Mesenchymal stem cell (in vitro differentiated cells and primary cell): ENCODE results near the gene ALDH1A1.

Source experiments
- DNase-seq: peaks from one replicate; pipeline ENCODE4 v3.0.0-alpha.2; 2013
- H2AFZ ChIP-seq: one replicate; pipeline ENCODE4 v1.6.1; 2013; ENCODE audit warnings: low read depth, mild to moderate bottlenecking, control low read depth, inconsistent platforms, low read length, moderate library complexity
- H2AK5ac ChIP-seq: 2 replicates; pipeline ENCODE4 v1.6.1; 2013; ENCODE audit warnings: low read length, moderate library complexity, mild to moderate bottlenecking, inconsistent platforms; ENCODE audit not compliant: severe bottlenecking
- H2BK120ac ChIP-seq: one replicate; pipeline ENCODE4 v1.6.1; 2013; ENCODE audit warnings: low read depth, mild to moderate bottlenecking, inconsistent platforms, low read length, moderate library complexity
- H2BK12ac ChIP-seq, 2 experiments: one replicate each; pipeline ENCODE4 v1.6.1; 2013; ENCODE audit warnings: inconsistent platforms in 2 of 2, low read length in 2 of 2, mild to moderate bottlenecking in 2 of 2, moderate library complexity in 2 of 2, control low read depth in 1 of 2
- H2BK15ac ChIP-seq: one replicate; pipeline ENCODE4 v1.6.1; 2013; ENCODE audit warnings: mild to moderate bottlenecking, low read depth, inconsistent platforms; ENCODE audit not compliant: poor library complexity, severe bottlenecking
- H2BK5ac ChIP-seq: 2 replicates; pipeline ENCODE4 v1.6.1; 2013; ENCODE audit warnings: low read depth, mild to moderate bottlenecking, low read length, control low read depth, inconsistent platforms; ENCODE audit not compliant: poor library complexity, severe bottlenecking
- H3K14ac ChIP-seq, 2 experiments: one replicate each; pipeline ENCODE4 v1.6.1; 2013; ENCODE audit warnings: inconsistent platforms in 2 of 2, low read length in 2 of 2, control low read depth in 1 of 2, mild to moderate bottlenecking in 1 of 2, moderate library complexity in 1 of 2
- H3K18ac ChIP-seq, 2 experiments: one replicate each; pipeline ENCODE4 v1.6.1; 2013; ENCODE audit warnings: inconsistent platforms in 2 of 2, low read length in 2 of 2, control low read depth in 1 of 2, low read depth in 1 of 2, mild to moderate bottlenecking in 1 of 2
- H3K23ac ChIP-seq, 2 experiments: one replicate each; pipeline ENCODE4 v1.6.1; 2013; ENCODE audit warnings: inconsistent platforms in 2 of 2, low read length in 2 of 2, mild to moderate bottlenecking in 2 of 2, moderate library complexity in 2 of 2, control low read depth in 1 of 2
- H3K27ac ChIP-seq: 2 replicates; pipeline ENCODE4 v1.5.1; 2013; ENCODE audit warnings: mild to moderate bottlenecking, moderate library complexity, low read length, control low read depth, inconsistent platforms; ENCODE audit not compliant: poor library complexity, severe bottlenecking
- H3K27me3 ChIP-seq, 2 experiments: 2 replicates each; pipeline versions ENCODE4 v1.6.1 to v1.7.0; 2013; ENCODE audit warnings: low read length in 2 of 2, mild to moderate bottlenecking in 2 of 2, moderate library complexity in 2 of 2, control low read depth in 1 of 2, inconsistent platforms in 1 of 2; ENCODE audit not compliant: control insufficient read depth in 1 of 2, insufficient read depth in 1 of 2
- H3K36me3 ChIP-seq, 2 experiments: 2 replicates each; pipeline versions ENCODE4 v1.6.1 to v1.7.0; 2013; ENCODE audit warnings: low read length in 2 of 2, control low read depth in 1 of 2, inconsistent platforms in 1 of 2, low read depth in 1 of 2, mild to moderate bottlenecking in 1 of 2; ENCODE audit not compliant: insufficient read depth in 2 of 2, control insufficient read depth in 1 of 2
- H3K4ac ChIP-seq, 2 experiments: one replicate each; pipeline ENCODE4 v1.6.1; 2013; ENCODE audit warnings: inconsistent platforms in 2 of 2, low read length in 2 of 2, mild to moderate bottlenecking in 2 of 2, moderate library complexity in 2 of 2, control low read depth in 1 of 2, low read depth in 1 of 2
- H3K4me1 ChIP-seq: 2 replicates; pipeline ENCODE4 v1.6.1; 2013; ENCODE audit warnings: low read depth, low read length, control low read depth; ENCODE audit not compliant: control insufficient read depth, insufficient read depth
- H3K4me2 ChIP-seq: 2 replicates; pipeline ENCODE4 v1.6.1; 2013; ENCODE audit warnings: low read length, mild to moderate bottlenecking, inconsistent platforms; ENCODE audit not compliant: poor library complexity, severe bottlenecking
- H3K4me3 ChIP-seq, 2 experiments: 2 replicates each; pipeline versions ENCODE4 v1.5.1 to v1.7.0; 2013; ENCODE audit warnings: low read length in 2 of 2, mild to moderate bottlenecking in 2 of 2, control low read depth in 1 of 2, low read depth in 1 of 2; ENCODE audit not compliant: insufficient read depth in 1 of 2
- H3K79me1 ChIP-seq: replicated peaks from 2 replicates; pipeline ENCODE4 v1.6.1; 2013; ENCODE audit warnings: mild to moderate bottlenecking, control low read depth, low read length, inconsistent platforms; ENCODE audit not compliant: poor library complexity, severe bottlenecking
- H3K9ac ChIP-seq: 2 replicates; pipeline ENCODE4 v1.7.0; 2013; ENCODE audit warnings: mild to moderate bottlenecking, low read length, moderate library complexity
- H3K9me3 ChIP-seq: 2 replicates; pipeline ENCODE4 v1.7.0; 2013; ENCODE audit warnings: mild to moderate bottlenecking, low read length; ENCODE audit not compliant: control insufficient read depth
- H4K8ac ChIP-seq: one replicate; pipeline ENCODE4 v1.6.1; 2013; ENCODE audit warnings: inconsistent platforms, mild to moderate bottlenecking, low read length, moderate library complexity
- H4K91ac ChIP-seq: one replicate; pipeline ENCODE4 v1.6.1; 2013; ENCODE audit warnings: mild to moderate bottlenecking, low read length, inconsistent platforms
- WGBS: methylation state at CpG from one replicate; pipeline ENCODE4 v1.1.7; 2013; ENCODE audit warnings: mixed read lengths; 5-methylcytosine and 5-hydroxymethylcytosine counted together

Gene ALDH1A1

DNA sequence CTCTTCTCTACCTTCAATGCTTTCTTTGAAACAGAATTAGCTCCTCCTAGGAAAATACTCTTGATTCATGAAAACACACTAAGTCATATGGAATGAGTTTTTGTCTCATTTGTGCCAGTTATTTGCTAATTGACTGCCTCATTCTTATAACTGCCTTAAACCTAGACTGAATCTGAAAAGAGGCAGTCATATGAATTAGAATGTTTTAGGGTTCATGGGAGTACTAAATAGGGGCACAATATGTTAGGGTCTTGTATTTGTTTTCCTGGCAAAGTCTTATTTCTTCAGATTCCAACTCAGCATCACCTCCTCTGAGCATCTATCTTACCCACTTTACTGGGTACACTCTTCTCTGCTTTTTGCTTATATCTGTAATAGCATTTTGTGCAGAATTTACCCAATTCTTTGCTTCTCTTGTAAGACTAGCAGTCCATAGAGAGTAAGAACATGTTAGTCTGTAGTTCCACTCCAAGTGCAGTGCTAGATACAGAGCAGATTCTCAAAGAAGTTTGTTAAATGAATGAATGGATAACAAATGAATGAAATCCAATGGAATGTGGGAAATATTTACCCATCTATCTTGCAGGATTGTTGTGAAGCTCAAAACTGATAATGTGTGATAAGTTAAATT lies 43.9 kb upstream of the ALDH1A1 start:
- no peak overlapping the region for H3K27ac ChIP-seq
- no peak overlapping the region for H2AFZ ChIP-seq
- H3K4me3 ChIP-seq: no peak overlapping the region
- H3K27me3 ChIP-seq: no peaks in the 10 kb centered on the region
- H3K4me2 ChIP-seq: no peak overlapping the region
- no peak overlapping the region for H2BK15ac ChIP-seq
- no peaks in the 10 kb centered on the region for H3K9me3 ChIP-seq
- no peak overlapping the region for H3K9ac ChIP-seq
- no peak overlapping the region for H3K4ac ChIP-seq
- H4K8ac ChIP-seq: no peak overlapping the region
- H3K4me1 ChIP-seq: no peaks in the 10 kb centered on the region
- no peak overlapping the region for H3K18ac ChIP-seq
- no peaks in the 10 kb centered on the region for H3K36me3 ChIP-seq
- no peaks in the 10 kb centered on the region for H3K79me1 ChIP-seq
- no peak overlapping the region for H2BK5ac ChIP-seq
- no peak overlapping the region for H3K23ac ChIP-seq
- H2BK12ac ChIP-seq: no peak overlapping the region
- H4K91ac ChIP-seq: no peak overlapping the region
- H2BK120ac ChIP-seq: no peak overlapping the region
- H2AK5ac ChIP-seq: no peak overlapping the region
- DNase-seq: no peak
- no peak overlapping the region for H3K14ac ChIP-seq

DNA sequence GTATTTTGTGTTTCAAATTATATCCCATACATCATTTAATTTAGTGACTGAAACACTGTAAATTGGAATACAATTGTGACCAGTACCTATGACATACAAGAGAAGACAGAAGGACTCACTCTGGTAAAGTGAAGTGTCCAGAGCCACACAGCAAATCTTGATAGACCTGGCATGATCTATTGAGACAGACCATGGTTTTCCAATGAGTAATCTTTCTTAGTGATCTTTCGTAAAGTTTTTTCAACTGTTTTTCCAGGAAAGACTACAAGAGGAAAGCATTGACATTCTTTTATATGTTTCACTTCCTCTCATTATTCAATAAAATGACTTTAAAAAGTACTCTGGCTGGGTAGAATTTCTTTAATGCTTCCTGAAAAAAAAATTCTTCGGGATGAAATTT lies 43.3 kb upstream of the ALDH1A1 start:
- no peak for DNase-seq
- Histone ChIP-seq H4K8ac (no peak overlapping the region), H3K14ac (no peak overlapping the region), H2BK12ac (no peak overlapping the region), H3K9ac (no peak overlapping the region), H3K4me3 (no peak overlapping the region), H3K36me3 (no peaks in the 10 kb centered on the region), H2AFZ (no peak overlapping the region), H3K27me3 (no peaks in the 10 kb centered on the region), H3K4me1 (no peaks in the 10 kb centered on the region), H2BK5ac (no peak overlapping the region), H2BK120ac (no peak overlapping the region), H3K4me2 (no peak overlapping the region), H3K27ac (no peak overlapping the region), H3K4ac (no peak overlapping the region), H2AK5ac (no peak overlapping the region), H4K91ac (no peak overlapping the region), H3K9me3 (no peaks in the 10 kb centered on the region), H2BK15ac (no peak overlapping the region), H3K79me1 (no peaks in the 10 kb centered on the region), H3K23ac (no peak overlapping the region), H3K18ac (no peak overlapping the region)
- WGBS: 100% methylated on average over 1 of the region's 2 CpGs

DNA sequence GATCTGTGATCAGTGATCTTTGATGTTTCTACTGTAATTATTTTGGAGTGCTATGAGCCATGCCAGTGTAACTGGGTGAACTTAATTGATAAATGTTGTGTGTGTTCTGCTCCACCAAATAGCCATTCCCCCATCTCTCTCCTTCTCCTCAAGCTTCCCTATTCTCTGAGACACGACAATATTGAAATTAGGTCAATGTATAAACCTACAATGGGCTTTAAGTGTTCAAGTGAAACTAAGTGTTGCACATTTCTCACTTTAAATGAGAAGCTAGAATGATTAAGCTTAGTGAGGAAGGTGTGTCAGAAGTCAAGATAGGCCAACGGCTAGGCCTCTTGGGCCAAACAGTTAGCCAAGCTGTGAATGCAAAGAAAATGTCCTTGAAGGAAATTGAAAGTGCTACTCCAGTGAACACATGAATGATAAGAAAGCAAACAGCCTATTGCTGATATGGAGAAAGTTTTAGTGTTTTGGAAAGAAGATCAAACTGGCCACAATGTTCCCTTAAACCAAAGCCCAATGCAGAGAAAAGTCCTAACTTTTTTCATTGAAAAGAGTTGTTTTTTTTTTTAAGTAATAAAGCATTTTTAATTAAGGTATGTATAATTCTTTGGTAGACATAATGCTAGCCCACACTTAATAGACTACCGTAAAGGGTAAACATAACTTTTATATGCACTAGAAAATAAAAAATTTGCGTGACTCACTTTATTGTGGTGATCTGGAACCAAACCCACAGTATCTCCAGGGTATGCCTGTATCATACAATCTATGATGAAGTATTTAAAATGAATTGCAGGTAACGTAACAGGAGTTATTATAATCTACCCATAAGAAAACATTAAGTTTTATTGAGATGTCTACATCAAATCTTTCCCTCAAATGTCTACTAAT lies 42.5 kb upstream of the ALDH1A1 start:
- Histone ChIP-seq H3K27me3 (no peaks in the 10 kb centered on the region), H2AK5ac (no peak overlapping the region), H3K18ac (no peak overlapping the region), H2AFZ (no peak overlapping the region), H3K14ac (no peak overlapping the region), H3K79me1 (no peaks in the 10 kb centered on the region), H2BK120ac (no peak overlapping the region), H3K4ac (no peak overlapping the region), H3K27ac (no peak overlapping the region), H3K36me3 (no peaks in the 10 kb centered on the region), H3K4me3 (no peak overlapping the region), H3K23ac (no peak overlapping the region), H4K91ac (no peak overlapping the region), H3K9ac (no peak overlapping the region), H4K8ac (no peak overlapping the region), H3K9me3 (no peaks in the 10 kb centered on the region), H3K4me2 (no peak overlapping the region), H2BK12ac (no peak overlapping the region), H2BK15ac (no peak overlapping the region), H3K4me1 (no peaks in the 10 kb centered on the region), H2BK5ac (no peak overlapping the region)
- no peak for DNase-seq
- WGBS: 84% methylated on average over 2 of the region's 5 CpGs

DNA sequence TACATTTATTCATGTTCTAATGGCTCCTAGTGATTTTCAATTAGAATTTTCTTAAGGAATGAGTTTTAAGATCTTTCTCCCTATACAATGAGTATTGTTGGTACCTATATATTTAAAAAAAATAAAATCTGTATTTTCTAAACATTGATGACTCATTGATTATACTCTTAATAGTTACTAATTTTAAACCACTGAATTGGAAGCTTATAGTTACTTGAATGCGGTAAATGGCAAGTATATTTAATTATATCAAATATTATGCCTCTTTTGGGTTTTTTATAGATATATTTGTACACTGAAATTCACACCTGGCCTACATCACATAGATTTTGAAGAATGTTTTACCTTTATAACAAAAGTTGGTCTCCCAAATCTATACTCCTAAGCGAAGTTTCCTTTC lies 38.9 kb upstream of the ALDH1A1 start:
- Histone ChIP-seq H2AK5ac (no peak overlapping the region), H4K91ac (no peak overlapping the region), H2BK120ac (no peak overlapping the region), H3K14ac (no peak overlapping the region), H2AFZ (no peak overlapping the region), H2BK5ac (no peak overlapping the region), H4K8ac (no peak overlapping the region), H2BK12ac (no peak overlapping the region), H3K27ac (no peak overlapping the region), H2BK15ac (no peak overlapping the region), H3K9me3 (no peaks in the 10 kb centered on the region), H3K27me3 (no peaks in the 10 kb centered on the region), H3K4ac (no peak overlapping the region), H3K79me1 (no peaks in the 10 kb centered on the region), H3K4me2 (no peak overlapping the region), H3K18ac (no peak overlapping the region), H3K36me3 (no peaks in the 10 kb centered on the region), H3K9ac (no peak overlapping the region), H3K4me3 (no peak overlapping the region), H3K23ac (no peak overlapping the region), H3K4me1 (no peaks in the 10 kb centered on the region)
- no peak for DNase-seq
- no CpG with 5 or more reads among the region's 2 CpGs for WGBS
